GM12892 (cell line): ENCODE data around the gene ANKS1A.

Experiments
- DNase-seq: peaks from one replicate; pipeline ENCODE4 v3.0.0; 2011; ENCODE audit not compliant: insufficient read length
- FAIRE-seq: peaks from 2 replicates; lab custom pipeline; 2011; peaks lifted over from hg19 to GRCh38; lab: Jason Lieb, UNC
- POLR2A ChIP-seq: IDR thresholded peaks from 2 replicates; pipeline ENCODE4 v1.6.1; 2011; ENCODE audit warnings: low read depth, low read length, control low read depth
- POLR2AphosphoS5 ChIP-seq: IDR thresholded peaks from 2 replicates; pipeline ENCODE4 v1.6.1; 2011; ENCODE audit warnings: low read depth, low read length, control low read depth
- TAF1 ChIP-seq: IDR thresholded peaks from 2 replicates; pipeline ENCODE4 v1.6.1; 2011; ENCODE audit warnings: low read depth, mild to moderate bottlenecking, control low read depth, low read length, borderline replicate concordance

ANKS1A gene

DNA sequence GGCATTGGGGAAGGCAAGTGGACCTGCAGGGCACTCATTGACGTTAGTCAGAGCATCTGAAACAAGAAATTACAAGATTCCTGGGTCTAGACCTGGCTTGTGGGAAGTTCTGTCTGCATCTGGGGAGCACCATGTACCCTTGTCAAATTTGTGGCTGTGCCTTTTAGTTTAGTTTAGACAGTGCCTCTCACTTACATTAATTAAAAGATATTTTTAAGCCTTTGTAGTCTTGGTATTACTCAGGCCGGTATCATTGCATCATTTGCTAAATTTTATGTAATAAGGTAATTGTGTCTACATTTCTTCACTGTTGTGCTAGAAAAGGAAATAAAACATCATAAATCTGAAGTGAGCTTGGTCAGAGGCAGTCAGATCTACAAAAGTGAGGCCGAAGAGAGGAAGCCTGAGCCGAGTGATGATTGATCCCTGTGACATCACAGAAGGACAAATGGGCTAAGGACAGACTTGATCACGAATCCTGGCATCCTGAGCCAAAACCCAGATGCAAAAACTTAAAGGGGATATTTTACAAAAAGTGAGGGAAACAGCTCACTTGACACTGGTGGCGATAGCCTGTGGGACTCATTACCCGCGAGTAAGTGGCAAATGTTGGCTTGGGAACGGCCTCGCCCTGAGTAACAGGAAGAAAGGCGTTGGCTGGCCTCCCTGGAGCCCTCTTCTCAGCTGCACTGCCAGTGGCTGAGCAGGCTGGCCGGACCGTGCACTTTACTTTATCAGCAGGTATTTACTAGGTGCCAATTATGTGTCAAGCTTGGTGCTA, 145.5 kb downstream of the ANKS1A start:
- FAIRE-seq (no peak), DNase-seq (no peak)
- TF ChIP-seq TAF1 (no peak), POLR2A (no peak), POLR2AphosphoS5 (no peak)

DNA sequence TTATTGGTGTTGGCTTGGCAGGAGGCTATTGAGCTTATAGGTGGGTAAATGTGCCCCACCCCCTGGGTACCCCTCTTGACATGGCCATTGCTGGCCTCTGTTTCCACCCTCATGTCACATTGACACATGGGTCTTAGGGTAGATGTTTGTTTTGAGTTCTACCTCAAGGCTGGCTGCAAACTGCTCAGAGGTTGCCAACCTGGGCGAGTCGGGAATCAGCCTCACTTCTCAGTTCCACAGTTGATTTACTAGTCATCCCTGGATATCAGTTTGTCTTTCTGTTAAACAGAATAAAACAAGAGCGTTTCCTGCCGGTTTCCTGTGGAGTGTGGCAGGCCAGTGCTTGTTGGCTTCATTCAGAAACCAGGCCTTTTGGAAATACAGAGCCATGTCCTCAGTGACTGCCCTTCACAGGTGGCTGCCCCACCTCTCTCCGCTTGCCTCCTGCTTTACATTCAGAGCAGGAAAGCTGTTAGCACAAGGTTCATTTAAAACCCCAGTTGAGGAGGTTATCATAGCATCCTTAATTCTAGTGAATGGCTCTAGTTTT, 146.5 kb downstream of the ANKS1A start:
- no peak for DNase-seq
- TF ChIP-seq POLR2A (no peak), POLR2AphosphoS5 (no peak), TAF1 (no peak)
- FAIRE-seq: no peak

DNA sequence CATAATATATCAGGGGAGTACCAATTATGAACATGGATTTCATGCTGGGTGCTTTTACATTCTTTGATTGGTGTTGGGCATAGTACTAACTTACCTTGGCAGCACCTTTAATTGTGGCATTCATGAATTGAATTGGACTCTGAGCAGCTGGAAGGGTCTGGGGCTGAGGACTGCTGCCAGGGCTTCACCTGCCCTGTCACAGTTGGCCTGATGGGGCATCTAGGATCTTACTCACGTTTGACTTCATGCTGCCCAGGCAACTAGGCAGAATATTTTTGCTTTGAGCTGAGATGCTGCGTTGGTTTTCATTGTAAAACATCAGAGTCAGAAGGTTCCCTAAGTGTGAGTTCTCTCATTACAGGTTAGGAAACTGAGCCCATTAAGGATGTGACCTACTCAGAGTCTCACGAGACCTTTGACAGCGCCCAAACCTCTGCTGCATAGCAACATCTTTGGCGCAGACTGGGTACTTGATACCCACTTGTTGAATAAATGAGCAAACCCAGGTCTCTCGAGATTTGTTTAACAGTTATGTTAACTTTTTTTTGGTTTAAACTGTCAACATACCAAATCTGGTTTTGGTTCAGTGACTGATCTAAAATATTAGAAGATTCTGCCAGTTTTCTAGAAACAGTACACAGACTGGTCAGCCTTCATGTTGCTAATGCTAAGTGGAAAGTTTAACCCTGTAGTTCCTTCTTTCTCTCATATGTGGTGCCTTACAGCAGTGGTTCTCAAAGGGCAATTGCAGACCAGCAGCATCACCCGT, 147.2 kb downstream of the ANKS1A start:
- FAIRE-seq (no peak), DNase-seq (no peak)
- TF ChIP-seq TAF1 (no peak), POLR2AphosphoS5 (no peak), POLR2A (no peak)

DNA sequence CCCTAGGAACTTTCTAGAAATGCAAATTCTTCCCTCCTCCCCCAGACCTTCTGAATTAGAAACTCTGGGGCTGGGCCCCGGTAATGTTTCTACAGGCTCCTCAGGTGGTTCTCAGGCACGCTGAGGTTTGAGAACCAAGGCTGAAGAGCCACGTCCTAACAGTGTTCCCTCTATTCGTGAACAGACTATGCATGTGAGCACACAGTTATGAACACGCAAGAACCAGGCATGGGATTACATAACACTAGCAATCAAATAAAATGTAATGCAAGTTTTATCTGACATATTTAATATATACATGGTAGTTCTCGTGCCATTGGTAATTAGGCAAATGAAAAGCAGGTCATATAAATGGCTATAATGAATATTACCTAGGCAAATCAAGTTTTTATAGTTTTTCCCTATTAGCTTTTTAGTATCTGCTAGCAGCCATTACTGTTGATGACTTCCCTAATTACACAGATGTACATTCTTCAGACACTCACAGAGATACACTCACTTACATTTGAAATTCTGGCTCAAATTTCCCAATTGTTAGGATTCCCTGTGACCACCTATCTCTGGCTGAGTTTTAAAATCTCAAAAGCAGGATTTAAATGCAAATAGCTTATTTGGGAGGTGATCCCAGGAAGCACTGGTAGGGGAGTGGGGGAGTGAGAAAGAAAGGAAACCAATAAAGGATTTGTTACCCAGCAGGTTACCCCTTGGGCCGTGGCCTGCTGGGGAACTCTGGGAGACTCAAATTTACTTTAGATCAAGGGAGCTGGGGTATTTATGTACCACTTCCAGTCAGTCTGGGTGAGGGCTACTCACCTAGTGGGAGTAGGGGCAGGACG, 148.0 kb downstream of the ANKS1A start:
- DNase-seq: no peak
- TF ChIP-seq TAF1 (no peak), POLR2AphosphoS5 (no peak), POLR2A (no peak)
- FAIRE-seq: no peak

DNA sequence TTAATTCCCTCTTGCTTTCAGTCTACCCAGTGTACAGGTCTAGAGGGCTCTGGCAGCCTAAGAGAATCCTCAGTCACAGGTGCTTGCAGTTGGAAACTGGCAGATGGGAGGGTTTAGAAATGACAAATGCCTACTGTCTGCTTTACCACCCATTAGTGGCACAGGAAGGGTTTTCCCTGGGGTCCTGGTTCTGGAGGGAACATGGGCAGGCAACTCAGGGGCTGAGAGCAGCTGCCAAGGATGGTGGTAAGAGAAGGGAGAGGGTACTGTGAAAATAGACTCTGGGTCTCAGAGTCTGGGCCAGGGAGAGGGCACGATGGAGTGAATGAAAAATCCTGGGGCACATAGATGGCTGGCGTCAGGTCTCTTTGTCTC, 148.6 kb downstream of the ANKS1A start:
- no peak for DNase-seq
- no peak for FAIRE-seq
- TF ChIP-seq POLR2A: no peak
- TF ChIP-seq POLR2AphosphoS5: no peak
- no peak for TF ChIP-seq TAF1

DNA sequence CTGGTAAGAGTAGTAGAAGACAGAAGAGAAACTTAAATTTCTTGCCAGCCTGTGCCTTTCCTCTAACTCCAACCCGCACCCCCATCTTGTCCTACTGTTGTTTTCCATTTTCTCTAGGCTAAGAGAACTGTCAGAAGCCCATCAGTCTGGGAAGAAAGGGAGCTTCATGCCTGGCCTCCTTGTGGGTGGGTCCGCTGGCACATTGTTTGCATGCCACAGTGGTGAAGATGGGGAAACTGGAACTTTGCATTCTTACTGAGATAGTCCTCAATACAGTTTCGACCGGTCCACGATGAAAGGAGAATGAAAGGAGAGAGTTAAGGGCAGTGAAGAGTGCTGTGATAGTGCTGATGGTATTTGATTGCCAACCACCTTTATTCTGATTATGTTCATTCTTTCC, 149.0 kb downstream of the ANKS1A start:
- no peak for FAIRE-seq
- no peak for TF ChIP-seq POLR2A
- TF ChIP-seq TAF1: no peak
- no peak for TF ChIP-seq POLR2AphosphoS5
- DNase-seq: no peak

DNA sequence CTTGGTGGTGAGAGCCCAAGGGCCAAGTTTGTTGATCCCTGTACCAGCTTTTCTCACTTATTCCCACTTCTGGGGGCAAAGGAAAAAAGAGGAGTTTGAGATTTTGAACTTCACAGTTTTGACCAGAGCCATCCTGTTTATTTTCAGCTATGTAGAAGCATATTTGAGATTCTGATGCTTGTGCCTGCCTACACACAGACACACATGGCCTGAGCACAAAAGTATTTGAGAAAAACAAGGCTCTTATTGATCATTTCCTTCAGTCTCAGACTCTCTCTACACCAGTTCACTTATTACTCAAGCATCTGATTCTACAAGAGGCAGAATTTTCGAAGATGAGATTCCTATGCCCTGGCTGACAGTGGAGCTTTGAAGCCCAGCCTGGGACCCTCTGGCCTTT, 151.3 kb downstream of the ANKS1A start:
- FAIRE-seq: no peak
- no peak for TF ChIP-seq POLR2A
- TF ChIP-seq POLR2AphosphoS5: no peak
- TF ChIP-seq TAF1: no peak
- no peak for DNase-seq

DNA sequence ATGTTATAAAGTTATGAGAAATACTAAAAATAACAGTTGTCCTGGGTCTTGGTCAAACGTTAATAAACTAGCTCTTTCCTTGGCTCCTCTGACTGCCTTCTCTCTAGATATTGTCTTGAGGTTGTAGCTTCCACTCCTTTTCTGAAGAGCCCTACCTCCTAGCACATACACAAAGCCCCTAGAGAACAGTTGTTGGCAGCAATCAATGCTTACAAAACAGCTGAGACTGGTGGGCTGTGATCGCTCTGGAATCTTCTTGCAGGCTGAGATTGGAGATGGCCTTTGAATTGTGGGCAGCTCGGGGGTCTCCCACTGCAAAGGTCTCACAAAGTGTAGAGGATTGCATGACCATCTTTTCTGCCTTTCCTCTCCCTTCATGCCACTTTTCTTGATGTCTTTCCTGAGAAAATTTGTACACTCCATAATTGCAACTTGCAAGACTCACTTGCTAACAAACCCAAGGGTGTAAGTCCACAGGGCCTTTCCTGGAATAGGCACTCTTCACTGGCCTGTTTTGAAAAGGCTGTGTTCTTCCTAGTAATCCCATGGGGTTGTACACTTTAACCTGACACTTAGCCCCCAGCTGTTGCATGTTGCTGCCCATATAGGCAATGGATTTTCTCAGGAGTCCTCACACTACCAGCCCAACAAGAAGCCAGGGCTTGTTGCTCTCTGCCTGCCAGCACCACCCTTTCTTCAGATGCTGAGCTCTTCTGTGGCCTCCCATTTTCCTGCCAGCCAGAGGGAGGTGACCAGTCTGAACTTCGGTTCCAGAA, 152.2 kb downstream of the ANKS1A start:
- DNase-seq (no peak), FAIRE-seq (no peak)
- no peak for TF ChIP-seq TAF1
- no peak for TF ChIP-seq POLR2A
- no peak for TF ChIP-seq POLR2AphosphoS5

DNA sequence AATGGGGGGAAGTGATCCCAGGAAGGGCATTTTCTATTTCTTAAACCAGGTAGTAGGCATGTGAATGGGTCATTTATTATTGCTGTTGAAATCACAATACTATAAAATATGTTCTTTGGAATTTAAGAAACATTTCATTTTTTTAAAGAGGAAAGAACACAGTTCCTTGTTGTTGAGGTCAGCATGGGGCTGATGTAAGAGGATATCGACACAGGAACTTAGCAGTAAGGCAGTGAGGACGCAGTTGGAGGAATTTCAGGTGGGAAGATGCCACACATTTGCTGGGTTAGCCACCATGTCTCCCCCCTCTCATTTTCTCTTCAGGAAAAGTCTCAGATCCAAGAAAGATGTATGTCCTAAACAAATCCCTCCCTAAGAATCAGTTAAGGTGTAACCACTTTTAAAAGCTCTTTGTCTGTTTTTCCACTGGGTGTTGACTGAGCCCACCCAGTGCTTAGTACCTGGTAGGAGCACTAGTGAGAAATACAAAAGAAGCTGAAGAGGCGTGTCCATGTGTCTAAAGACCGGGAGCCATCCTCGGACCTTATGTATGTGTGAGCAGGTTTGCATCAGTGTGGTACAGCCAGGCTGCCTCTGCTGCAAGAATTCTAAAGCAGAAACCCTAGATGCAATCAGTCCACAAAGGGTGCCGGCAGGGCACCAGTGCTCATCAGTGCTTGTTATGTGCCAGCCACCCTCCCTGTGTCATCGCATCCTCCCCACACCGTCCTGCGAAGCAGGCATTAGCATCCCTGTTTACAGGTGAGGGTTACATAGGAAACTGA, 153.2 kb downstream of the ANKS1A start:
- FAIRE-seq: no peak
- TF ChIP-seq POLR2AphosphoS5: no peak
- TF ChIP-seq POLR2A: no peak
- TF ChIP-seq TAF1: no peak
- no peak for DNase-seq

DNA sequence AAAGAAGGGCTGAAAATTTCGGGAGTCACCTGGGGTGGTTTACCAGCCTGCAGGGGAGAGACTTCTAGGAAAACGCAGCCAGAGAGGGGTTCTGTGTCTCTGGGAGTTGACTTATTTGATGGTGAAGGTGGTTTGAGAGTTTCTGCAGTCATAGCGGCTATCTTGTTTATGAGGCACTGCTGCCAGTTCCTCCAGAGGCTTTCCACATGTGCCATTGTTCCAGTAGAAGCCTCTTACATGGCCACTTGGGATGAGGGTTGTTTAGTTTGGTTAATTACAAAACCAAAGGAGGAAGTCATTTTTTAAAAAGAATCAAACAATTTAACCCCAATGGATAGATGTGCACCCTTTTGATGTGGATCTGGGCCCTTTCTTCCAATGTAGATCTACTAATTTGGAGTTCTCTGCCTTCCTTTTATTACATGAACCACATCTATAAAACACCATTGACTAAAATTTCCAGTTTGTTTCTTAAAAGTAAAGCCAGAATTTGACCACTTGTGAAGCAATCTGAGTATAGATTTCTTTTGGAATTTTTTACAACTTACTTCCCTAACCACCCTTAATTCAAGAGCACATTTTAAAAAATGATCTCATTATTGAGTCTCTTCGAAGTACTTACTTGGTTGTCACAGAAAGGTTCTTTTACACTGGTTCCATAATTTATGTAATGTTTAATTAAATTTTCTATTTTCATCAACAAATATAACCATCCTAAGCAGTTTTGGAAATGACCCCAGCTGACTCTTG, 154.5 kb downstream of the ANKS1A start:
- TF ChIP-seq POLR2A (no peak), POLR2AphosphoS5 (no peak), TAF1 (no peak)
- DNase-seq (no peak), FAIRE-seq (no peak)
